SU-DHL-6 (cell line): ENCODE data around the gene GRIK4.

ENCODE experiments used
- EZH2phosphoT487 ChIP-seq: fragments of 200-600 bp; sonication (generic), shearing (Covaris generic); conservative IDR thresholded peaks from 2 replicates; pipeline ENCODE4 v1.6.1; 2018; ENCODE audit warnings: mild to moderate bottlenecking, antibody characterized with exemption, low read length, moderate library complexity, mixed read lengths
- TF ChIP-seq, protein P1 (sequence below): fragments of 200-600 bp; sonication (generic); IDR thresholded peaks from one replicate; pipeline ENCODE4 v1.5.1; 2017; ENCODE audit warnings: antibody characterized with exemption, mild to moderate bottlenecking, low read length, moderate library complexity; ENCODE audit not compliant: insufficient read depth, poor library complexity, severe bottlenecking

- TF ChIP-seq, protein P1, sequence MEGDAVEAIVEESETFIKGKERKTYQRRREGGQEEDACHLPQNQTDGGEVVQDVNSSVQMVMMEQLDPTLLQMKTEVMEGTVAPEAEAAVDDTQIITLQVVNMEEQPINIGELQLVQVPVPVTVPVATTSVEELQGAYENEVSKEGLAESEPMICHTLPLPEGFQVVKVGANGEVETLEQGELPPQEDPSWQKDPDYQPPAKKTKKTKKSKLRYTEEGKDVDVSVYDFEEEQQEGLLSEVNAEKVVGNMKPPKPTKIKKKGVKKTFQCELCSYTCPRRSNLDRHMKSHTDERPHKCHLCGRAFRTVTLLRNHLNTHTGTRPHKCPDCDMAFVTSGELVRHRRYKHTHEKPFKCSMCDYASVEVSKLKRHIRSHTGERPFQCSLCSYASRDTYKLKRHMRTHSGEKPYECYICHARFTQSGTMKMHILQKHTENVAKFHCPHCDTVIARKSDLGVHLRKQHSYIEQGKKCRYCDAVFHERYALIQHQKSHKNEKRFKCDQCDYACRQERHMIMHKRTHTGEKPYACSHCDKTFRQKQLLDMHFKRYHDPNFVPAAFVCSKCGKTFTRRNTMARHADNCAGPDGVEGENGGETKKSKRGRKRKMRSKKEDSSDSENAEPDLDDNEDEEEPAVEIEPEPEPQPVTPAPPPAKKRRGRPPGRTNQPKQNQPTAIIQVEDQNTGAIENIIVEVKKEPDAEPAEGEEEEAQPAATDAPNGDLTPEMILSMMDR = no peak
- TF ChIP-seq EZH2phosphoT487 = no peak
Measured at GRCh38 chr11:120890609-120891320, 379.2 kb downstream of the GRIK4 start.
